ENCODE results near the gene NFATC2.

DNA sequence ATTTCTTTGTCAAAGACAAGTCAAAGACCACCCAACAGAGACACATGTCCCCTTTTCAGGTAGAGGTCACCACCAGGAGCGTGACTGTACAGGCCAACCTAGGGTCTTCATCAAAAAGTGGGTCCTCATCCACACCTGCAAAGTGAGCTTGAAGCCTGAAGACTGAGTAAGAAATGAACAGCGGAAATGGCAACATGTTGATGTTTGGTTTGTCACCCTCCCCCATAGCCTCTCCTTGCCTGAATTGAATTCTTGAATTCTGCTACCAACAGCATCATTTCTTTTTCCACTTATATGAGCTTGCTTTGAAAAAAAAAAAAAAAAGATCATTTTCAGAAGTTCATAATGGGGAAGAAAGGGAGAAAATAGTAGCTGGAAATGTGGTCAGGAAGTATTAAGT lies 104.4 kb downstream of the NFATC2 start:
- TF ChIP-seq, protein P1, sequence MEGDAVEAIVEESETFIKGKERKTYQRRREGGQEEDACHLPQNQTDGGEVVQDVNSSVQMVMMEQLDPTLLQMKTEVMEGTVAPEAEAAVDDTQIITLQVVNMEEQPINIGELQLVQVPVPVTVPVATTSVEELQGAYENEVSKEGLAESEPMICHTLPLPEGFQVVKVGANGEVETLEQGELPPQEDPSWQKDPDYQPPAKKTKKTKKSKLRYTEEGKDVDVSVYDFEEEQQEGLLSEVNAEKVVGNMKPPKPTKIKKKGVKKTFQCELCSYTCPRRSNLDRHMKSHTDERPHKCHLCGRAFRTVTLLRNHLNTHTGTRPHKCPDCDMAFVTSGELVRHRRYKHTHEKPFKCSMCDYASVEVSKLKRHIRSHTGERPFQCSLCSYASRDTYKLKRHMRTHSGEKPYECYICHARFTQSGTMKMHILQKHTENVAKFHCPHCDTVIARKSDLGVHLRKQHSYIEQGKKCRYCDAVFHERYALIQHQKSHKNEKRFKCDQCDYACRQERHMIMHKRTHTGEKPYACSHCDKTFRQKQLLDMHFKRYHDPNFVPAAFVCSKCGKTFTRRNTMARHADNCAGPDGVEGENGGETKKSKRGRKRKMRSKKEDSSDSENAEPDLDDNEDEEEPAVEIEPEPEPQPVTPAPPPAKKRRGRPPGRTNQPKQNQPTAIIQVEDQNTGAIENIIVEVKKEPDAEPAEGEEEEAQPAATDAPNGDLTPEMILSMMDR (conservative IDR thresholded peaks at IDR 0.05 in 1 of 2, IDR thresholded peaks at IDR 0.05 in 1 of 2; ENCODE audit: extremely low read depth in 1 of 2, insufficient read depth in 1 of 2, low read depth in 1 of 2, low read length in 2 of 2) = no peak
- no peak for TF ChIP-seq EZH2 (IDR thresholded peaks at IDR 0.05; ENCODE audit: borderline replicate concordance, low read length)

Measured in mammary epithelial cell (primary cell).